GM12874 (cell line): ENCODE measurements around the gene LMAN1L.

Experiments
- CTCF ChIP-seq: IDR thresholded peaks from 2 replicates; pipeline ENCODE4 v1.5.1; 2011; ENCODE audit warnings: low read depth, mild to moderate bottlenecking, control low read depth, low read length, moderate library complexity; ENCODE audit not compliant: insufficient read depth

LMAN1L gene

GRCh38 chr15:74858369-74858740 is 45.7 kb downstream of the LMAN1L start:
- TF ChIP-seq CTCF: no peak

GRCh38 chr15:74863239-74864056 is 50.8 kb downstream of the LMAN1L start:
- TF ChIP-seq CTCF: no peak

- no peak for TF ChIP-seq CTCF
Measured at GRCh38 chr15:74864296-74864695, 51.7 kb downstream of the LMAN1L start.

- TF ChIP-seq CTCF: no peak
Measured at GRCh38 chr15:74865316-74865715, 52.7 kb downstream of the LMAN1L start.

- no peak for TF ChIP-seq CTCF
Measured at GRCh38 chr15:74866090-74866489, 53.5 kb downstream of the LMAN1L start.

- no peak for TF ChIP-seq CTCF
Measured at GRCh38 chr15:74867466-74868038, 54.9 kb downstream of the LMAN1L start.

GRCh38 chr15:74868059-74868458 is 55.4 kb downstream of the LMAN1L start:
- TF ChIP-seq CTCF: no peak
